Left lobe of liver (tissue), 2 donors: ENCODE data around the gene U2AF1. TPM values are rescaled to one million over a fixed set of nuclear protein-coding genes. Genes with fewer than 3 reads are reported as not detected.
"Not testable (repeated sequence)": the region's sequence is repeated elsewhere in the genome, so short reads cannot be mapped to it uniquely, and the experiment has no call there.

Experiments used
- ATAC-seq: fragments of 200-7000 bp; cut with Tn5 transposase; one replicate; pipeline ENCODE4 v1.9.1; 2020; ENCODE audit warnings: mild to moderate bottlenecking, moderate library complexity
- DNase-seq: peaks from one replicate; pipeline ENCODE4 v3.0.0-alpha.2; 2020; ENCODE audit warnings: low spot score
- total RNA-seq: library from RNA; stranded (reverse); gene quantifications from one replicate; pipeline ENCODE4 v1.2.1, GENCODE V29; 2021
- donor health status: DM: no; HTN: no; CAD: no; lungs with moderate emphysema.
- donor health status: DM: no; HTN: yes; CAD: no.

The U2AF1 gene
- total RNA-seq, 1 donor from 2014 or later: 11.0 TPM

DNA sequence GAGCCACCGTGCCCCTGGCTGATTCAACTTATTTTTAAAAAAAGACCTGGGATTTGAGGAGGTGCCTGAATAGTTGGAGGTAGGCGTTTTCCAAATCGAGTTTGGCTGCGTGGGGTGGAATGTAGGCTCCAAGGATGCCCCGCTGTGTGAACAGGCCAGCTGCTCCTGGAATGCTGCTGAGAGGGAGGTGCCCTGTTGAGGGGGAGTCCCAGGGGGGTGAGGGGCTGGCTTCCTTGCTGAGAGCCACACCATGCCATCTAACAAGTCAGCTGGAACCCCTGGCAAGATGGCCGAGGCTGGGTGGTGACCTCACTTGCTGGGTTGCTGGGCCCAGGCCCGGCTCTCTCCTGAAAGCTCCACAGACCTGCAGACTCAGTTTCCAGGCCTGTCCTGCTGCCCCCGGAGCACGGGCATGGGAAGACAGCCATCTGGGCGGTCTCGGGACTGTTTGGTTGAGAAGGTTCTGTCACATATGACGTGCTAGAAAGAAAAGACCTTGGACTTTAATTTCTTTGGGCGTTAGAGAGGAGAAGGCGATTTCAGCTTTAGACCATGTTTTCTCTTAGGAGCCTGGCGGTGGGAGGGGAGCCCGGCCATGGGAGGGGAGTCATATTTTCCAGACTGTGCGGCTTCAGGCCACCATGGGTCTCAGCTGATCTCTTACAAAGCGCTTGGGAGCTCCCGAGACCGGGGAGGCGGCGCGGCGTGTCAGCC is 24.6 kb downstream of the U2AF1 start:
- ATAC-seq, DNase-seq: not testable (repeated sequence)

GRCh38 chr21:43076643-43077042 is 30.7 kb downstream of the U2AF1 start:
- ATAC-seq, DNase-seq: not testable (repeated sequence)

GRCh38 chr21:43076023-43076637 is 31.2 kb downstream of the U2AF1 start:
- peak; percentile 39 for ATAC-seq
- not testable (repeated sequence) for DNase-seq

DNA sequence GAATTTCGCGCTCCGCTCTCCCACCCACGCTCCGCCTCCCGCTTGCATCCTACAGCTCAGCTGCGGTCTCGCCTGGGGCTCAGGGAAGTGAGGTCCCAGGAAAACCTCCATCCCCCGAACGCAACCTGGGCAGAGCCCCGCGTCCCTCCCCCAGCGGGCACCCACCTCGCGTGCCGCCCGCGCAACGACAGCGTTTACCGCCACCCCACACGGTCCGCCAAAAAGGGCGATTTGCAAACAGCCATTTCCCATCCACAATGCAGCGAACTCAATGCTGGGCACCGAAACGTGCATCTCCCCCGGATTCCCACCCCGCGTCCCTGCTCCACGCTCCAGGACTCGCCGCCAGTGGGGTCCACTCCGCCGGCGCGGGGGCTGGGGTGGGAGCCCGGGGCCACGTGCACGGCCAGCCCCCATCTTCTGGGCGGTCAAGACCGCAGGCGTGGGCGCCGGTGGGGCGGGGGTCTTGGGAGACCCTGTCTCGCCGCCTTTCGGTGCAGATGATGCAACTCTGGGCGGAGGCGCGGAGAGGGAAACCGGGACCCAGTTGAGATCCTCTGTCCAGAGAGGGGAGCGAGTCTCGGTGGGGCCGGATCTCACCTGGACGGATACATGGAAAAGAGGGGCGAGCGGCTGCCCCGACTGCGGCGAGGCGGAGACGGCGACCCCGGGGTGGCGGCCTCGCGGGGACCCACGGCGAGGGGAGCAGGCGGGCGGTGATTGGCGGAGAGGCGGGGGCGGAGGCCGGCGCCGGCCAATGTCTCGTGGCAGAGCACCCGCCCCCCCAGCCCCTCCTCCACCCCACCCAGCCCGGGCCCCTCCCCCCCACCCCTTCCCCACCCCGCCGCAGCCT is 32.0 kb downstream of the U2AF1 start, which contains the start of gene CBS:
Gene CBS (minus strand): TSS at position 666 of the 853 bp plus-strand sequence. CDS start 3,642 bp downstream, outside the sequence.
- peak; percentile 69 for ATAC-seq
- not testable (repeated sequence) for DNase-seq

- DNase-seq: not testable (repeated sequence)
- ATAC-seq: peak; percentile 43
Observed at GRCh38 chr21:43074401-43075169, 32.8 kb downstream of the U2AF1 start.

GRCh38 chr21:43072742-43073141 is 34.6 kb downstream of the U2AF1 start:
- DNase-seq: not testable (repeated sequence)
- ATAC-seq: peak; percentile 39

DNA sequence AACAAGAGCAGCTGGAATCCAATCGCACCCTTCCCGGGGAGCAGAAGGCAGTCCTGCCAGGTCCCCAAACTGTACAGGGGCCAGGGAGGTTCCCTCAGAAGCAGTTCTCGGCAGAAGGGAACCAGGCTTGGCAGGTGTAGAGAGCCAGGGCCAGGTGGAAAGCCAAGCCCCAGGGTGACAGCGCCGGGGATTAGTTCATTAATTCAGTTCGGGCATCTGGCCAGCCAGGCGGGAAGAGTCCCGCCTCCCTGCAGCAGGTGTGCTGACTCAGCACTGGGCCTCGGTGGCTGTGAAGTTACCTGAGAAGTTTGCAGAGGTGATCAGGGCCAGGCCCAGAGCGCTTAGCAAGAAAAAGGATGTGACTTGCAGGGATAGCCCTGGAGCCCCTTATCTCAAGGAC is 37.7 kb downstream of the U2AF1 start:
- ATAC-seq: peak; percentile 18
- DNase-seq: not testable (repeated sequence)

- ATAC-seq: peak; percentile 69
Observed at GRCh38 chr21:43068065-43068464, 39.3 kb downstream of the U2AF1 start.

DNA sequence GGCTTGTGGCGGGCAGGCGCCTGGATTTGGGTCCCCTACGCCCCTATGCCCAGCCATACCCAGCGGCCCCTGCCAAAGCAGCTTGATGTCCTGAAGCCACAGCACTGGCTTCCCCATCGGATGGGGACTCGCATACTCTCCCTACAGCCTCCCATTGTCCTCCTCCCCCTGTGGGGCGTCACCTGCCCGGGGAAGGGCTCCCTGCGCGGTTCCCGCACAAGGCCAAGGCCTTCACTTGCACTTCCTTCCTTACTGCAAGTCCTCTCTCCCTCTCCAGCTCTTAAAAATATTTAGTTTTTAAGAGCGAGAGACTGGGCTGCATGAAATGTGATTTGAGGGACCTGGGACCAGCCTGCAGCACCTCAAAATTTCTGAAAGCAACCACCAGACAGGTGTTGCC is 40.7 kb downstream of the U2AF1 start:
- DNase-seq: peak; percentile 43

More at GRCh38 chr21:43068065-43068464, 39.3 kb downstream of the U2AF1 start:
- DNase-seq: peak; percentile 86

DNA sequence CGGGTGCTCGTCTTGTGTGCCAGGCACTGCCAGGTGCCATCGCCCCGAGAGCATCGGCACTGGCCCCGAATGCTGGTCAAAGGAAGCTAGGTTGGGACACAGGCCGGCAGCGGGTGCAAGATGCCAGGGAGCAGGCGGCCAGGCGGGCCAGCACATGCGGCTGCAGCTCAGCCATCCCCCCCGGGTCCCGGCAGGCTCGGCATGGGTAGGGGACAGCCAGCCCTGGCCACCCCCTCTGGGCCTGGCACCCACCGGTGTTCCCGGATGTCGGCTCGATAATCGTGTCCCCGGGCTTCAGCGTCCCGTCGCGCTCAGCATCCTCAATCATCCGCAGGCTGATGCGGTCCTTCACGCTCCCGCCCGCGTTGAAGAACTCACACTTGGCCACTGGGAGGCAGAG is 41.4 kb downstream of the U2AF1 start:
- ATAC-seq: not testable (repeated sequence)
- peak; percentile 35 for DNase-seq

More for the DNA sequence above, 40.7 kb downstream of the U2AF1 start:
- ATAC-seq: not testable (repeated sequence)

GRCh38 chr21:43064265-43064917 is 43.0 kb downstream of the U2AF1 start:
- DNase-seq: not testable (repeated sequence)
- peak; percentile 20 for ATAC-seq

- ATAC-seq: not testable (repeated sequence)
- DNase-seq: peak; percentile 11
Observed at GRCh38 chr21:43062955-43063664, 44.3 kb downstream of the U2AF1 start.

GRCh38 chr21:43053112-43053511 is 54.3 kb downstream of the U2AF1 start:
- DNase-seq, ATAC-seq: not testable (repeated sequence)

DNA sequence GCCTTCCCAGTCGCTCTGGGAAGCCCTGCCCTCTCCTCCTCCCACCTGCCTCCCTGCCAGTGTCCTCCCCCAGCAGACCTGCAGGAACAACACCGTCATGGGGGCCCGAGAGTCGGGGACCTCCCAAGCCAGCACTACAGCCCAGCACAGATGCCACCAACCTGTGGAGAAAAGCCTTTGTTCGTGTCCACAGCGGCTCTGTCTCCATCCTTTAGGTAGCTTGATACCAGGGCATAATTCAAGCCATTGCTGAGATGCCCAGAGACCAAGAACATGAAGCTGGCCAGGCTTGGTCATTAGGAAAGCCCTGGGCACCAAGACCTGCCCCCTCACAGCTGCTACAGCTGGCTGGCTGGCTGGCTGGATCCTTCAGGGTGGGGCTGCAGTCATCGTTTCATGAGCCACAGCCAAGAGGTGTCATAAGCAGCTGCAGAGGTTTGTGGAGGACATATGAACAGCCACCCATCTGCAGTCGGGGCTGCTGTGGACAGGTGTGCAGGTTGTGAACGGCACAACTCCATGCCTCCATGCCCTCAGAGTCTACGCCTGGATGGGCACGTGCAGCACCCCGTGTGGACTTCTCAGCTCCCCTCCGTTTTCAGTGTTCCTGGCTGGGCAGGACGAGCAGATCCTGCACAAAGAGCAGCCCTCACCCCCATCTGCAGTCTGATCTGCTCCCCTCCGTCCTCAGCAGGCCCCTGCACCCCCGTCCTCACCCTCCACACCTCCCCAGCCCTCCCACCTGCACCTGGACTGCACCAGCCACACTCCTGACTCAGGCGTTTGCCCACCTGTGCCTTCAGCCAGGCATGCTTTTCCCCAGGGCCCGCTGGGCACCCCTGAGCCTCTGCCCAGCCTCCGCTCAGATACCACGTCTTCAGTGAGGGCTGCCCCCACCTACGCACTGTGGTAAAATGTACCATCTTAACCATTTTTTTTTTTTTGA is 61.2 kb downstream of the U2AF1 start:
- ATAC-seq: peak; percentile 34
- not testable (repeated sequence) for DNase-seq

GRCh38 chr21:43045165-43045875 is 62.0 kb downstream of the U2AF1 start:
- DNase-seq: not testable (repeated sequence)
- ATAC-seq: peak; percentile 61

GRCh38 chr21:43044547-43044946 is 62.8 kb downstream of the U2AF1 start:
- ATAC-seq: peak; percentile 23
- not testable (repeated sequence) for DNase-seq

- ATAC-seq, DNase-seq: not testable (repeated sequence)
Observed at GRCh38 chr21:43043291-43043690, 64.1 kb downstream of the U2AF1 start.
